Loucy (cell line): ENCODE results near the gene MTMR8.

Experiments used
- H2AFZ ChIP-seq: fragments of 200-600 bp; sonication (generic); 2 replicates; pipeline ENCODE4 v1.6.0; 2016; ENCODE audit warnings: antibody characterized with exemption, mild to moderate bottlenecking, low read length, moderate library complexity
- H3F3A ChIP-seq: fragments of 200-600 bp; 2 replicates; pipeline ENCODE4 v1.6.0; 2016; ENCODE audit warnings: antibody characterized with exemption, low read depth, mild to moderate bottlenecking
- H3K27me3 ChIP-seq: fragments of 200-600 bp; sonication (generic); 2 replicates; pipeline ENCODE4 v1.6.1; 2014; ENCODE audit warnings: low read length, mild to moderate bottlenecking; ENCODE audit not compliant: insufficient read depth, poor library complexity, severe bottlenecking
- H3K36me3 ChIP-seq: fragments of 200-600 bp; sonication (generic); 2 replicates; pipeline ENCODE4 v1.6.1; 2016; ENCODE audit warnings: low read length; ENCODE audit not compliant: insufficient read depth
- H3K4me1 ChIP-seq: fragments of 200-600 bp; sonication (generic); 2 replicates; pipeline ENCODE4 v1.5.1; 2014; ENCODE audit warnings: low read length, mild to moderate bottlenecking; ENCODE audit not compliant: insufficient read depth, poor library complexity, severe bottlenecking
- H3K4me2 ChIP-seq: fragments of 200-600 bp; sonication (generic); 2 replicates; pipeline ENCODE4 v1.6.0; 2014; ENCODE audit warnings: antibody characterized with exemption, low read length, low read depth, mild to moderate bottlenecking; ENCODE audit not compliant: poor library complexity, severe bottlenecking
- H3K4me3 ChIP-seq: fragments of 200-600 bp; sonication (generic); 2 replicates; pipeline ENCODE4 v1.5.1; 2014; ENCODE audit warnings: low read length, mild to moderate bottlenecking, mixed read lengths; ENCODE audit not compliant: poor library complexity, severe bottlenecking
- H3K79me2 ChIP-seq: fragments of 200-600 bp; sonication (generic); 2 replicates; pipeline ENCODE4 v1.6.1; 2014; ENCODE audit warnings: low read length; ENCODE audit not compliant: insufficient read depth
- H3K9ac ChIP-seq: fragments of 200-600 bp; sonication (generic); 2 replicates; pipeline ENCODE4 v1.6.0; 2014; ENCODE audit warnings: mild to moderate bottlenecking, low read depth, low read length, moderate library complexity; ENCODE audit not compliant: poor library complexity, severe bottlenecking
- H3K9me2 ChIP-seq: fragments of 200-600 bp; sonication (generic); replicated peaks from 2 replicates; pipeline ENCODE4 v1.6.1; 2016; ENCODE audit warnings: low read depth, low read length, mixed read lengths
- H3K9me3 ChIP-seq: fragments of 200-600 bp; sonication (generic); 2 replicates; pipeline ENCODE4 v1.6.1; 2014; ENCODE audit warnings: mild to moderate bottlenecking, antibody characterized with exemption, low read length, low read depth; ENCODE audit not compliant: insufficient read depth
- H4K20me1 ChIP-seq: fragments of 200-600 bp; sonication (generic); 2 replicates; pipeline ENCODE4 v1.6.0; 2014; ENCODE audit warnings: antibody characterized with exemption, low read length, mild to moderate bottlenecking; ENCODE audit not compliant: insufficient read depth, poor library complexity, severe bottlenecking
- EZH2phosphoT487 ChIP-seq: fragments of 200-600 bp; IDR thresholded peaks from 2 replicates; pipeline ENCODE4 v1.6.1; 2018; ENCODE audit warnings: antibody characterized with exemption, mild to moderate bottlenecking, moderate library complexity, borderline replicate concordance
- TF ChIP-seq, protein P1 (sequence below): fragments of 200-600 bp; sonication (generic); conservative IDR thresholded peaks from 2 replicates; pipeline ENCODE4 v1.5.1; 2014; ENCODE audit warnings: mild to moderate bottlenecking, antibody characterized with exemption, low read length

Gene MTMR8

GRCh38 chrX:64350047-64350446 is 45.2 kb downstream of the MTMR8 start:
- Histone ChIP-seq H3K27me3 (no peaks in the 10 kb centered on the region), H3K4me2 (no peak overlapping the region), H3K79me2 (no peaks in the 10 kb centered on the region), H3K9me2 (no peaks in the 10 kb centered on the region), H2AFZ (no peak overlapping the region), H3F3A (no peaks in the 10 kb centered on the region), H3K36me3 (peaks cover 49% of the 10 kb centered on the region; the same call in 1 of the 2 replicates), H4K20me1 (no peaks in the 10 kb centered on the region), H3K4me3 (no peak overlapping the region), H3K4me1 (no peaks in the 10 kb centered on the region), H3K9ac (no peak overlapping the region), H3K9me3 (no peaks in the 10 kb centered on the region)
- TF ChIP-seq, protein P1, sequence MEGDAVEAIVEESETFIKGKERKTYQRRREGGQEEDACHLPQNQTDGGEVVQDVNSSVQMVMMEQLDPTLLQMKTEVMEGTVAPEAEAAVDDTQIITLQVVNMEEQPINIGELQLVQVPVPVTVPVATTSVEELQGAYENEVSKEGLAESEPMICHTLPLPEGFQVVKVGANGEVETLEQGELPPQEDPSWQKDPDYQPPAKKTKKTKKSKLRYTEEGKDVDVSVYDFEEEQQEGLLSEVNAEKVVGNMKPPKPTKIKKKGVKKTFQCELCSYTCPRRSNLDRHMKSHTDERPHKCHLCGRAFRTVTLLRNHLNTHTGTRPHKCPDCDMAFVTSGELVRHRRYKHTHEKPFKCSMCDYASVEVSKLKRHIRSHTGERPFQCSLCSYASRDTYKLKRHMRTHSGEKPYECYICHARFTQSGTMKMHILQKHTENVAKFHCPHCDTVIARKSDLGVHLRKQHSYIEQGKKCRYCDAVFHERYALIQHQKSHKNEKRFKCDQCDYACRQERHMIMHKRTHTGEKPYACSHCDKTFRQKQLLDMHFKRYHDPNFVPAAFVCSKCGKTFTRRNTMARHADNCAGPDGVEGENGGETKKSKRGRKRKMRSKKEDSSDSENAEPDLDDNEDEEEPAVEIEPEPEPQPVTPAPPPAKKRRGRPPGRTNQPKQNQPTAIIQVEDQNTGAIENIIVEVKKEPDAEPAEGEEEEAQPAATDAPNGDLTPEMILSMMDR, result no peak
- TF ChIP-seq EZH2phosphoT487, result no peak

- Histone ChIP-seq H3K9ac (no peak overlapping the region), H3K9me2 (no peaks in the 10 kb centered on the region), H2AFZ (no peak overlapping the region), H4K20me1 (no peaks in the 10 kb centered on the region), H3K4me1 (no peaks in the 10 kb centered on the region), H3K9me3 (no peaks in the 10 kb centered on the region), H3K79me2 (no peaks in the 10 kb centered on the region), H3K27me3 (no peaks in the 10 kb centered on the region), H3F3A (no peaks in the 10 kb centered on the region), H3K36me3 (peaks cover 18% of the 10 kb centered on the region; the same call in 1 of the 2 replicates), H3K4me3 (no peak overlapping the region), H3K4me2 (no peak overlapping the region)
- TF ChIP-seq EZH2phosphoT487, result no peak
- TF ChIP-seq, protein P1, result no peak
Measured at GRCh38 chrX:64342811-64343210, 52.4 kb downstream of the MTMR8 start.

GRCh38 chrX:64338296-64338695 is 57.0 kb downstream of the MTMR8 start:
- no peaks in the 10 kb centered on the region for H3F3A ChIP-seq
- no peaks in the 10 kb centered on the region for H3K4me1 ChIP-seq
- no peak for TF ChIP-seq EZH2phosphoT487
- TF ChIP-seq, protein P1, result no peak
- no peaks in the 10 kb centered on the region for H4K20me1 ChIP-seq
- H3K9me3 ChIP-seq, result no peaks in the 10 kb centered on the region
- H3K9me2 ChIP-seq, result no peaks in the 10 kb centered on the region
- H3K79me2 ChIP-seq, result no peaks in the 10 kb centered on the region
- no peak overlapping the region for H3K9ac ChIP-seq
- no peak overlapping the region for H2AFZ ChIP-seq
- H3K4me3 ChIP-seq, result no peak overlapping the region
- no peaks in the 10 kb centered on the region for H3K27me3 ChIP-seq
- H3K4me2 ChIP-seq, result no peak overlapping the region
- H3K36me3 ChIP-seq, result peaks cover 19% of the 10 kb centered on the region; the same call in 1 of the 2 replicates
